Smooth muscle cell (in vitro differentiated cells): ENCODE results near the gene SGIP1. TPM values are rescaled to one million over a fixed set of nuclear protein-coding genes. Genes with fewer than 3 reads are reported as not detected.
A peak's percentile ranks its signal among the peaks of the same experiment; 100 is the strongest.

ENCODE experiments used
- DNase-seq: peaks from one replicate; lab custom pipeline; 2025; ENCODE audit not compliant: unreplicated experiment; lab: John Stamatoyannopoulos, UW
- H2AFZ ChIP-seq: fragments of 200-600 bp; sonication (generic); 2 replicates; pipeline ENCODE4 v1.6.0; 2016; ENCODE audit warnings: antibody characterized with exemption, low read depth, mild to moderate bottlenecking
- H3F3A ChIP-seq: fragments of 200-600 bp; sonication (generic); 2 replicates; pipeline ENCODE4 v1.6.0; 2017; ENCODE audit warnings: antibody characterized with exemption, low read depth
- H3K27ac ChIP-seq: fragments of 200-600 bp; sonication (generic); 2 replicates; pipeline ENCODE4 v1.5.1; 2016; ENCODE audit warnings: low read depth, mild to moderate bottlenecking
- H3K27me3 ChIP-seq: fragments of 200-600 bp; sonication (generic); 2 replicates; pipeline ENCODE4 v1.6.1; 2016; ENCODE audit warnings: low read depth, mild to moderate bottlenecking
- H3K36me3 ChIP-seq: fragments of 200-600 bp; sonication (generic); 2 replicates; pipeline ENCODE4 v1.5.1; 2016; ENCODE audit warnings: low read depth
- H3K4me1 ChIP-seq: fragments of 200-600 bp; sonication (generic); 2 replicates; pipeline ENCODE4 v1.5.1; 2016; ENCODE audit warnings: low read depth
- H3K4me2 ChIP-seq: fragments of 200-600 bp; sonication (generic); 2 replicates; pipeline ENCODE4 v1.6.0; 2016; ENCODE audit warnings: mild to moderate bottlenecking
- H3K4me3 ChIP-seq: fragments of 200-600 bp; sonication (generic); 2 replicates; pipeline ENCODE4 v1.5.1; 2016; ENCODE audit warnings: mild to moderate bottlenecking
- H3K79me2 ChIP-seq: fragments of 200-600 bp; sonication (generic); 2 replicates; pipeline ENCODE4 v1.6.0; 2016; ENCODE audit warnings: low read depth, mild to moderate bottlenecking
- H3K9ac ChIP-seq: fragments of 200-600 bp; sonication (generic); 2 replicates; pipeline ENCODE4 v1.6.0; 2016; ENCODE audit warnings: low read depth
- H3K9me3 ChIP-seq: fragments of 200-600 bp; sonication (generic); replicated peaks from 2 replicates; pipeline ENCODE4 v1.5.1; 2016; ENCODE audit warnings: low read depth
- H4K20me1 ChIP-seq: fragments of 200-600 bp; sonication (generic); 2 replicates; pipeline ENCODE4 v1.6.0; 2016; ENCODE audit warnings: low read depth
- WGBS: methylation state at CpG from one replicate; pipeline ENCODE4 v1.1.7; 2016; ENCODE audit warnings: low lambda C conversion rate; 5-methylcytosine and 5-hydroxymethylcytosine counted together
- polyA plus RNA-seq: library from polyadenylated mRNA; unstranded; fragments of >200 nt; fragmentation: Nextera tagmentation; extraction: Ambion mirVana; gene quantifications from 2 replicates; pipeline ENCODE4 v1.2.1, GENCODE V29; 2016
- total RNA-seq: library from RNA; depleted of rRNA; stranded (reverse); fragments of >200 nt; gene quantifications from 2 replicates; pipeline ENCODE4 v1.2.3, GENCODE V29; 2014
- TF ChIP-seq, protein P1 (sequence below): fragments of 200-600 bp; sonication (generic); IDR thresholded peaks from 2 replicates; pipeline ENCODE4 v1.5.1; 2017; ENCODE audit warnings: borderline replicate concordance, mild to moderate bottlenecking, antibody characterized with exemption; ENCODE audit not compliant: insufficient read depth, poor library complexity, severe bottlenecking

Gene SGIP1
- total and polyA plus RNA-seq, 2 experiments from 2014 or later, result 0.89 to 3.5 TPM

DNA sequence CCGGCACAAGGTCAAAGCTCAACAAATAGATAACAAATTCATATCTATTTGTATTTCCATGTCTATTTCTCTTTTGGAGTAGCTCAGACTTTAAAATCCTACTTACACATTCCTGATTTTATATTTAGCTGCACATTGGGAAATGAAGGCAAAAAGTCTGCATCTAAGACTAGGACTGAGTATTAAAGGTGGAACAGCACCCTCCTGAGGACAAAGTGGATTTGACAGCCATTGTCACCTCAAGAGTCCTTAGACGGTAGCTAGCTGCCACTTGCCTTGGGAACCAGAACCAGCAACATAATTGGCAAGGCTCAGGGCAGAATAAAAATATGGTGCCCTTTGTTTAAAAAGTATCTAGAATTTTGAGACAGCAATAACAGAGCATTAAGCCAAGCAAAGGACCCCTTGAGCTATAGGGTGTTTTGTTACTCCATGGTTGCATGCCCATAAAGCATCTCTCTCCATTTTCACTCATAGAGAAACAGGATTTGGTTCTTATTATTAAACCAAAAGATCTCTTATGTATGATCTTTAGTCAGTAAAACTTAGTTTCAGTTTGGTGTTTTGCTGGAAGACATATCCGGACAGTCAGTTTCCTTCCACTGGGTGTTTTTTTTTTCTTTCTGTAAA lies 30.0 kb upstream of the SGIP1 start:
- TF ChIP-seq, protein P1, sequence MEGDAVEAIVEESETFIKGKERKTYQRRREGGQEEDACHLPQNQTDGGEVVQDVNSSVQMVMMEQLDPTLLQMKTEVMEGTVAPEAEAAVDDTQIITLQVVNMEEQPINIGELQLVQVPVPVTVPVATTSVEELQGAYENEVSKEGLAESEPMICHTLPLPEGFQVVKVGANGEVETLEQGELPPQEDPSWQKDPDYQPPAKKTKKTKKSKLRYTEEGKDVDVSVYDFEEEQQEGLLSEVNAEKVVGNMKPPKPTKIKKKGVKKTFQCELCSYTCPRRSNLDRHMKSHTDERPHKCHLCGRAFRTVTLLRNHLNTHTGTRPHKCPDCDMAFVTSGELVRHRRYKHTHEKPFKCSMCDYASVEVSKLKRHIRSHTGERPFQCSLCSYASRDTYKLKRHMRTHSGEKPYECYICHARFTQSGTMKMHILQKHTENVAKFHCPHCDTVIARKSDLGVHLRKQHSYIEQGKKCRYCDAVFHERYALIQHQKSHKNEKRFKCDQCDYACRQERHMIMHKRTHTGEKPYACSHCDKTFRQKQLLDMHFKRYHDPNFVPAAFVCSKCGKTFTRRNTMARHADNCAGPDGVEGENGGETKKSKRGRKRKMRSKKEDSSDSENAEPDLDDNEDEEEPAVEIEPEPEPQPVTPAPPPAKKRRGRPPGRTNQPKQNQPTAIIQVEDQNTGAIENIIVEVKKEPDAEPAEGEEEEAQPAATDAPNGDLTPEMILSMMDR, result peak; percentile 69
- Histone ChIP-seq H2AFZ (peak overlapping the region; percentile 3), H3K9ac (no peak overlapping the region), H3K4me1 (no peaks in the 10 kb centered on the region), H3K4me3 (no peak overlapping the region), H3K27me3 (no peaks in the 10 kb centered on the region), H3K79me2 (no peaks in the 10 kb centered on the region), H4K20me1 (no peaks in the 10 kb centered on the region), H3K27ac (no peak overlapping the region), H3K36me3 (no peaks in the 10 kb centered on the region), H3F3A (no peaks in the 10 kb centered on the region), H3K9me3 (no peaks in the 10 kb centered on the region), H3K4me2 (no peak overlapping the region)
- no peak for DNase-seq
- WGBS, result 58% methylated on average over 3 of the region's 3 CpGs

DNA sequence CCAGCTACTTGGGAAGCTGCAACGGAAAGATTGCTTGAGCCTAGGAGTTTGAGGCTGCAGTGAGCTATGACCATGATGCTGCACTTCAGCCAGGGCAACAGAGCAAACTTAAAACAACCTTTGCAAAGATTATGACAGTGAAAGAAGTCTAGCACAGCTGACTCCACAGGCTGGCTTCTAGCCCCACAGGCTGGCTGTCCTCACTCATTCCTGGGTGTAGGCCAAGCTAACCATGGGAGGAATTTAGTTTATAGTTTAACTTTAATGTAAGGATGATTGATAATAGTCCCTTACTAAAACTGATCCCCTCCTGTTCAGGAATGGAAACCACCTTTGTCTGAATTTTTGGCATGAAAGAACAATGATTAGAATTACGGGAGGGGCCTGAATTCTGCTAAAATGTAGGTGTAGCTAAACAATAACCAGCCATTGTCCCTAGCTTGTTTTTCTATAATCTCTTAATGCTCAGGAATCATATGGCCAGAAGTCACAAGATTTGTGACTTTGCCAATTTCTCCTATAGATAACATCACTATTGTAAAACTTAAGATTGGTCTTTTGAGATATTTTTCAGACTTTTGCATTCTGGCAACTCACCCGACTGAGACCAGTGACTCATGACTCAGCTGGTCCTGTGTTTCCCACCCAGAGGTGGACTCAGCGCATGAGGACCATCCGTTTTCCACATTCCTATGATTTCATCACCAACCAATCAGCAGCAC lies 28.1 kb upstream of the SGIP1 start:
- no peak for DNase-seq
- no peaks in the 10 kb centered on the region for H3K27me3 ChIP-seq
- H3K9ac ChIP-seq, result no peak overlapping the region
- H3K36me3 ChIP-seq, result no peaks in the 10 kb centered on the region
- no peaks in the 10 kb centered on the region for H3K4me1 ChIP-seq
- H2AFZ ChIP-seq, result peak overlapping the region; percentile 29
- H3F3A ChIP-seq, result no peaks in the 10 kb centered on the region
- H3K4me3 ChIP-seq, result no peak overlapping the region
- WGBS, result 36% methylated on average over 5 of the region's 5 CpGs
- peak overlapping the region; percentile 67 for H3K27ac ChIP-seq
- peak overlapping the region; percentile 8 for H3K4me2 ChIP-seq
- H4K20me1 ChIP-seq, result no peaks in the 10 kb centered on the region
- no peaks in the 10 kb centered on the region for H3K79me2 ChIP-seq
- no peaks in the 10 kb centered on the region for H3K9me3 ChIP-seq
- TF ChIP-seq, protein P1, result no peak

DNA sequence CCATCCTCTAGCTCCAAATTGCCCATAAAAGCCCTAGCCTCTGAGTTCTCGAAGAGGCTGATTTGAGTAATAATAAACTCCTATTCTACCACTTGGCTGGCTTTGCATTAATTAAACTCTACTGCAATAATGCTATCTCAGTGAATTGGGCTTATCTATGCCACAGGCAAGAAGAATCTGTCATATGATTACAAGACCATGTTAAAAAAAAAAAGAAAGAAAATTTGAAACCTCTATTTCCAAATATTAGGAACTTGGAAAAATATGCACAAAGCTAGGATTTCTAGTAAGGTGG lies 27.6 kb upstream of the SGIP1 start:
- H3K27me3 ChIP-seq, result no peaks in the 10 kb centered on the region
- WGBS, result 25% methylated on average over 1 of the region's 1 CpG
- H3K9ac ChIP-seq, result no peak overlapping the region
- H3K4me2 ChIP-seq, result peak overlapping the region; percentile 8
- no peaks in the 10 kb centered on the region for H3K79me2 ChIP-seq
- TF ChIP-seq, protein P1, result no peak
- no peaks in the 10 kb centered on the region for H3K4me1 ChIP-seq
- H4K20me1 ChIP-seq, result no peaks in the 10 kb centered on the region
- peak overlapping the region; percentile 67 for H3K27ac ChIP-seq
- no peak overlapping the region for H3K4me3 ChIP-seq
- H3K36me3 ChIP-seq, result no peaks in the 10 kb centered on the region
- H3F3A ChIP-seq, result no peaks in the 10 kb centered on the region
- H3K9me3 ChIP-seq, result no peaks in the 10 kb centered on the region
- DNase-seq, result no peak
- H2AFZ ChIP-seq, result no peak overlapping the region

DNA sequence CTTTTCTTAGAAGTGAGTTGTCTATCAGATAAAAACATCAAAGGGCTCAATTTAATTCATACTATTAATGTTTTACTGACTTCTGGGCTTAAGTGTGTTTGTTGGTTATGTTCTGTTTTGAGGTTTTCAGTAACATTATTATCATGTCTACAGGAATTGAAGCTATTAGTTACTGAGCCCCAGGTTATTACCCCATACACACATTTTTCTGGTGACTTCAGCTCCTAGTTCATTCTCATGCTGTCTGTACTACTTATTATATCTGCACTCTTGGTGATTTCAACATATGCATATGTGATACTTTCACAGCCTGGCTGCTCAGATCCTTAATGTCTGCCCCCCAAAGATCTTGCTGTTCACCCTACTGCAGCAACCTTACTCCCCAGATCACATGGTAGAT lies 27.0 kb upstream of the SGIP1 start:
- Histone ChIP-seq H3F3A (no peaks in the 10 kb centered on the region), H3K9ac (no peak overlapping the region), H3K36me3 (no peaks in the 10 kb centered on the region), H3K79me2 (no peaks in the 10 kb centered on the region), H3K4me1 (no peaks in the 10 kb centered on the region), H2AFZ (no peak overlapping the region), H3K9me3 (no peaks in the 10 kb centered on the region), H3K4me3 (no peak overlapping the region), H3K27ac (no peak overlapping the region), H3K27me3 (no peaks in the 10 kb centered on the region), H3K4me2 (peak overlapping the region; percentile 8), H4K20me1 (no peaks in the 10 kb centered on the region)
- TF ChIP-seq, protein P1, result no peak
- no peak for DNase-seq
